HEK293 (cell line): Measurements from ENCODE around the gene CD9.

ENCODE experiments used
- CTCF ChIA-PET: fragments of 350-600 bp; formaldehyde crosslinking; extraction: SDS; loops from one replicate; lab custom pipeline; 2021; ENCODE audit warnings: antibody characterized with exemption; lab: Yijun Ruan, JAX
- POLR2A ChIA-PET: fragments of 300-600 bp; formaldehyde crosslinking; extraction: SDS; loops from one replicate; lab custom pipeline; 2020; ENCODE audit warnings: antibody characterized with exemption, inconsistent platforms; lab: Yijun Ruan, JAX
- H3K27ac ChIP-seq: fragments of 200-500 bp; sonication (Bioruptor generic); 2 replicates; pipeline ENCODE4 v1.5.1; 2014; ENCODE audit warnings: low read depth, low read length, control low read depth, inconsistent platforms; ENCODE audit errors: extremely low read depth
- H3K36me3 ChIP-seq, 2 experiments: fragments of 200-500 bp in 1 of 2; sonication (Bioruptor generic) in 1 of 2; 1 replicate in 1 of 2; 2 replicates in 1 of 2; pipeline ENCODE4 v1.5.1; 2014 to 2017; ENCODE audit warnings: inconsistent platforms in 2 of 2, low read length in 2 of 2; ENCODE audit not compliant: control insufficient read depth in 2 of 2, insufficient read depth in 1 of 2
- H3K4me1 ChIP-seq: fragments of 200-500 bp; sonication (Bioruptor generic); 2 replicates; pipeline ENCODE4 v1.5.1; 2014; ENCODE audit warnings: mild to moderate bottlenecking, low read length, inconsistent platforms; ENCODE audit not compliant: control insufficient read depth, insufficient read depth
- H3K4me3 ChIP-seq: 2 replicates; pipeline ENCODE4 v1.5.1; 2011; ENCODE audit warnings: low read depth, mild to moderate bottlenecking, control low read depth, low read length, moderate library complexity
- H3K9me3 ChIP-seq: fragments of 200-500 bp; sonication (Bioruptor generic); 2 replicates; pipeline ENCODE4 v1.5.1; 2014; ENCODE audit warnings: low read depth, low read length, inconsistent platforms; ENCODE audit not compliant: control insufficient read depth, insufficient read depth
- EGR2 ChIP-seq: fragments of 450-650 bp; formaldehyde crosslinking; IDR thresholded peaks from 2 replicates; pipeline ENCODE4 v1.5.1; 2016; ENCODE audit warnings: low read depth, missing biosample characterization, missing genetic modification characterization
- IKZF3 ChIP-seq: fragments of 450-650 bp; IDR thresholded peaks from 2 replicates; pipeline ENCODE4 v1.5.0; 2018; ENCODE audit warnings: missing biosample characterization, mild to moderate bottlenecking, missing genetic modification characterization, moderate library complexity
- KLF1 ChIP-seq: fragments of 450-650 bp; formaldehyde crosslinking; IDR thresholded peaks from 2 replicates; pipeline ENCODE4 v1.5.1; 2016; ENCODE audit warnings: missing biosample characterization, missing genetic modification characterization
- KLF8 ChIP-seq: fragments of 450-650 bp; formaldehyde crosslinking; IDR thresholded peaks from 2 replicates; pipeline ENCODE4 v1.5.1; 2016; ENCODE audit warnings: missing biosample characterization, missing genetic modification characterization
- ZFHX2 ChIP-seq: fragments of 450-650 bp; formaldehyde crosslinking; conservative IDR thresholded peaks from 2 replicates; pipeline ENCODE4 v1.5.1; 2016; ENCODE audit warnings: missing biosample characterization, missing genetic modification characterization
- ZNF2 ChIP-seq: fragments of 450-650 bp; formaldehyde crosslinking; IDR thresholded peaks from 2 replicates; pipeline ENCODE4 v1.5.1; 2016; ENCODE audit warnings: missing biosample characterization, missing genetic modification characterization
- ZNF23 ChIP-seq: fragments of 450-650 bp; formaldehyde crosslinking; IDR thresholded peaks from 2 replicates; pipeline ENCODE4 v1.5.1; 2016; ENCODE audit warnings: missing biosample characterization, missing genetic modification characterization, borderline replicate concordance
- ZNF274 ChIP-seq, 2 experiments: fragments of 200-500 bp in 1 of 2; fragments of 450-650 bp in 1 of 2; sonication (Bioruptor generic) in 1 of 2; formaldehyde crosslinking in 1 of 2; IDR thresholded peaks; 2 replicates each; pipeline versions ENCODE4 v1.5.1 to v1.6.1; 2014 to 2016; ENCODE audit warnings: borderline replicate concordance in 1 of 2, inconsistent platforms in 1 of 2, low read length in 1 of 2, missing biosample characterization in 1 of 2, missing genetic modification characterization in 1 of 2
- ZNF610 ChIP-seq: fragments of 450-650 bp; formaldehyde crosslinking; IDR thresholded peaks from 2 replicates; pipeline ENCODE4 v1.5.1; 2016; ENCODE audit warnings: missing biosample characterization, missing genetic modification characterization, borderline replicate concordance
- ZNF76 ChIP-seq: fragments of 450-650 bp; formaldehyde crosslinking; IDR thresholded peaks from 2 replicates; pipeline ENCODE4; 2016; ENCODE audit warnings: low read depth, missing biosample characterization, missing genetic modification characterization, borderline replicate concordance
- ZXDB ChIP-seq: fragments of 450-650 bp; formaldehyde crosslinking; IDR thresholded peaks from 2 replicates; pipeline ENCODE4 v1.5.1; 2016; ENCODE audit warnings: missing biosample characterization, missing genetic modification characterization
- TF ChIP-seq, protein P1 (sequence below): IDR thresholded peaks from 2 replicates; pipeline ENCODE4 v1.6.1; 2011; ENCODE audit warnings: mild to moderate bottlenecking, low read depth, low read length, borderline replicate concordance
- TF ChIP-seq, protein P2 (sequence below): fragments of 450-650 bp; formaldehyde crosslinking; IDR thresholded peaks from 2 replicates; pipeline ENCODE4 v1.5.1; 2016; ENCODE audit warnings: missing biosample characterization, missing genetic modification characterization
- TF ChIP-seq, protein P3 (sequence below): fragments of 450-650 bp; IDR thresholded peaks from 2 replicates; pipeline ENCODE4 v1.5.1; 2018; ENCODE audit warnings: missing biosample characterization, missing genetic modification characterization
- TF ChIP-seq, protein P4 (sequence below): fragments of 450-650 bp; formaldehyde crosslinking; IDR thresholded peaks from 2 replicates; pipeline ENCODE4 v1.5.1; 2016; ENCODE audit warnings: missing biosample characterization, missing genetic modification characterization
- TF ChIP-seq, protein P5 (sequence below): fragments of 450-650 bp; formaldehyde crosslinking; IDR thresholded peaks from 2 replicates; pipeline ENCODE4 v1.5.1; 2016; ENCODE audit warnings: missing biosample characterization, missing genetic modification characterization

The CD9 gene

DNA sequence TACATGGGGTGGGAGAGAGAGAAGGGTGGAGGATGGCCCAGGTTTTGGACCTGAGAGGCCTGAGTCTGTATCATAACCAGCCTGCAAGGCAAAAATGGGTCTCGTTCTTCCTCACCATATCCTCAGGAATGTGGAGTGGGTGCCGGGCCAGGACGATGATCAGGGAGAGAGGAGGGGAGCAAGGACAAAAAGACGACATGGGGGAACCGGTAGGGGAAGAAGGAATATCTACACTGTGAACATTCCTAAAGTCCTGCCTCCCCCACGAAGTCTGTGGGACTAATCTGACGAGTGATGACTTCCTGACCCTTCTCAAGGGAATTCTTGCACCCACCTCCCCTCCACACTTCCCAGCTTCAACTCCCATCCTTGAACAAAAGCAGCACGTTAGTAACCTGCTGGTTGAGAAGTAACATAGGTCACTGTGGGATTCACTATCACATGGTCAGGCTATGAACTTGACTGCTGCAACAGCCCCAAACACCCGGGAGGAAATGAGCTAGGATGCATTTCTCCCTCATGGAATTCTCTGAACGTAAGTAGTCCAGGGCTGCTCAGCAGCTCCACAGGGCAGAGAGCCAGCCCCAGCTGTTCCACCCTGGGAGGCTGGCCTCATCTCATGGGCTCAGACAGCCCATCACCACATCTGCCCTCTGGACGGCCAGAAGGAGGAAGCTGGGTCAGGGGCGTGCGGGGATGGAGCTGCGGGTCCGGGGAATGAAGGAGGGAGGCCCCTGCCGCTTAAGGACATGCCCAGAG, 38.9 kb upstream of the CD9 start:
- Histone ChIP-seq H3K4me1 (no peaks in the 10 kb centered on the region), H3K9me3 (no peaks in the 10 kb centered on the region), H3K4me3 (no peak overlapping the region), H3K27ac (no peak overlapping the region), H3K36me3 (no peaks in the 10 kb centered on the region)
- CTCF ChIA-PET, result interaction anchor here (1.8 kb wide), 1 partner anchor 123 kb away, joined by 7 read pairs; no protein-coding TSS in a partner anchor
- POLR2A ChIA-PET, result no interaction called here
- TF ChIP-seq IKZF3 (tag by site-specific recombination) (no peak), ZNF76 (no peak), ZXDB (no peak), ZNF610 (no peak)
- TF ChIP-seq, protein P1, sequence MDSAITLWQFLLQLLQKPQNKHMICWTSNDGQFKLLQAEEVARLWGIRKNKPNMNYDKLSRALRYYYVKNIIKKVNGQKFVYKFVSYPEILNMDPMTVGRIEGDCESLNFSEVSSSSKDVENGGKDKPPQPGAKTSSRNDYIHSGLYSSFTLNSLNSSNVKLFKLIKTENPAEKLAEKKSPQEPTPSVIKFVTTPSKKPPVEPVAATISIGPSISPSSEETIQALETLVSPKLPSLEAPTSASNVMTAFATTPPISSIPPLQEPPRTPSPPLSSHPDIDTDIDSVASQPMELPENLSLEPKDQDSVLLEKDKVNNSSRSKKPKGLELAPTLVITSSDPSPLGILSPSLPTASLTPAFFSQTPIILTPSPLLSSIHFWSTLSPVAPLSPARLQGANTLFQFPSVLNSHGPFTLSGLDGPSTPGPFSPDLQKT, result no peak
- TF ChIP-seq, protein P2, sequence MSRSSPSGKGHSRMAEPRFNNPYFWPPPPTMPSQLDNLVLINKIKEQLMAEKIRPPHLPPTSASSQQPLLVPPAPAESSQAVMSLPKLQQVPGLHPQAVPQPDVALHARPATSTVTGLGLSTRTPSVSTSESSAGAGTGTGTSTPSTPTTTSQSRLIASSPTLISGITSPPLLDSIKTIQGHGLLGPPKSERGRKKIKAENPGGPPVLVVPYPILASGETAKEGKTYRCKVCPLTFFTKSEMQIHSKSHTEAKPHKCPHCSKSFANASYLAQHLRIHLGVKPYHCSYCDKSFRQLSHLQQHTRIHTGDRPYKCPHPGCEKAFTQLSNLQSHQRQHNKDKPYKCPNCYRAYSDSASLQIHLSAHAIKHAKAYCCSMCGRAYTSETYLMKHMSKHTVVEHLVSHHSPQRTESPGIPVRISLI, result no peak
- TF ChIP-seq, protein P3, sequence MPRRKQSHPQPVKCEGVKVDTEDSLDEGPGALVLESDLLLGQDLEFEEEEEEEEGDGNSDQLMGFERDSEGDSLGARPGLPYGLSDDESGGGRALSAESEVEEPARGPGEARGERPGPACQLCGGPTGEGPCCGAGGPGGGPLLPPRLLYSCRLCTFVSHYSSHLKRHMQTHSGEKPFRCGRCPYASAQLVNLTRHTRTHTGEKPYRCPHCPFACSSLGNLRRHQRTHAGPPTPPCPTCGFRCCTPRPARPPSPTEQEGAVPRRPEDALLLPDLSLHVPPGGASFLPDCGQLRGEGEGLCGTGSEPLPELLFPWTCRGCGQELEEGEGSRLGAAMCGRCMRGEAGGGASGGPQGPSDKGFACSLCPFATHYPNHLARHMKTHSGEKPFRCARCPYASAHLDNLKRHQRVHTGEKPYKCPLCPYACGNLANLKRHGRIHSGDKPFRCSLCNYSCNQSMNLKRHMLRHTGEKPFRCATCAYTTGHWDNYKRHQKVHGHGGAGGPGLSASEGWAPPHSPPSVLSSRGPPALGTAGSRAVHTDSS (tag by site-specific recombination), result no peak
- TF ChIP-seq, protein P4, sequence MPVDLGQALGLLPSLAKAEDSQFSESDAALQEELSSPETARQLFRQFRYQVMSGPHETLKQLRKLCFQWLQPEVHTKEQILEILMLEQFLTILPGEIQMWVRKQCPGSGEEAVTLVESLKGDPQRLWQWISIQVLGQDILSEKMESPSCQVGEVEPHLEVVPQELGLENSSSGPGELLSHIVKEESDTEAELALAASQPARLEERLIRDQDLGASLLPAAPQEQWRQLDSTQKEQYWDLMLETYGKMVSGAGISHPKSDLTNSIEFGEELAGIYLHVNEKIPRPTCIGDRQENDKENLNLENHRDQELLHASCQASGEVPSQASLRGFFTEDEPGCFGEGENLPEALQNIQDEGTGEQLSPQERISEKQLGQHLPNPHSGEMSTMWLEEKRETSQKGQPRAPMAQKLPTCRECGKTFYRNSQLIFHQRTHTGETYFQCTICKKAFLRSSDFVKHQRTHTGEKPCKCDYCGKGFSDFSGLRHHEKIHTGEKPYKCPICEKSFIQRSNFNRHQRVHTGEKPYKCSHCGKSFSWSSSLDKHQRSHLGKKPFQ (tag by site-specific recombination), result no peak

DNA sequence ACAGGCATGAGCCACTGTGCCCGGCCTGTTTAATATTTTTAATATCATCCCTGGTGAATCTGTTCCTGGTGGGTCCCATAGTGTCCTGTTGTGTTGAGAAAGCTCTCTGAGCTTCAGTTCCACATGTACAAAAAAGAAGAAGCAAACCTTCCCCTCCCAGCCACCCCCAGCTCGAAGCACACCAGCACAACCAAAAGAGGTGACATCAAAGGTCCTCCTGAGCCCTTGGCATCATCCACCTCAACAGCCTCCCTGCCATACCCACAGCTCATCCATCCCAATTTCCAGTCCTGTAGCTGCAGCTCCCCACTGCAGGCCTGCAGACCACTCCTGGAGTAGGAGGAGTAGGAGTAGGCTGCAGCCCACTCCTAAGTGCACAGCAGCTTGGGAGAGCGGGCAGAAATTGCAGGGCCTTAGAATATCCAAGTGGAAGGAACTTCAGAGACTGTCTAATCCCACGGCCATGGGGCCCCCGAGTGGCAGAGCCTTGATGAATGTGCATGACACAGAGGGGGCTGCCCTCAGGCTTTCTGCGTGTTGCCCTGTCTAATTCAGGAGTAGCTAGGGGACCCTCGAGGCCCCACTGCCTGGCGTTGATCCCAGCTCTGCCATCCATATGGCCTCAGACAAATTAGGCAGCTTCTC, 36.7 kb upstream of the CD9 start:
- ChIA-PET POLR2A (no interaction called here), CTCF (interaction anchor here (0.8 kb wide), 1 partner anchor 11 kb away, joined by 7 read pairs; no protein-coding TSS in a partner anchor)
- Histone ChIP-seq H3K27ac (no peak overlapping the region), H3K4me3 (no peak overlapping the region), H3K4me1 (no peaks in the 10 kb centered on the region), H3K9me3 (no peaks in the 10 kb centered on the region), H3K36me3 (no peaks in the 10 kb centered on the region)
- TF ChIP-seq ZNF274 (IDR thresholded peaks at IDR 0.05; ENCODE audit: low read length) (no peak), ZNF274 (tag by site-specific recombination; IDR thresholded peaks at IDR 0.05; ENCODE audit: borderline replicate concordance) (no peak), KLF1 (tag by site-specific recombination) (no peak), EGR2 (tag by site-specific recombination) (peak; percentile 78), ZFHX2 (tag by site-specific recombination) (peak; percentile 88), ZNF23 (no peak), ZNF2 (tag by site-specific recombination) (no peak), KLF8 (tag by site-specific recombination) (no peak)
- TF ChIP-seq, protein P5, sequence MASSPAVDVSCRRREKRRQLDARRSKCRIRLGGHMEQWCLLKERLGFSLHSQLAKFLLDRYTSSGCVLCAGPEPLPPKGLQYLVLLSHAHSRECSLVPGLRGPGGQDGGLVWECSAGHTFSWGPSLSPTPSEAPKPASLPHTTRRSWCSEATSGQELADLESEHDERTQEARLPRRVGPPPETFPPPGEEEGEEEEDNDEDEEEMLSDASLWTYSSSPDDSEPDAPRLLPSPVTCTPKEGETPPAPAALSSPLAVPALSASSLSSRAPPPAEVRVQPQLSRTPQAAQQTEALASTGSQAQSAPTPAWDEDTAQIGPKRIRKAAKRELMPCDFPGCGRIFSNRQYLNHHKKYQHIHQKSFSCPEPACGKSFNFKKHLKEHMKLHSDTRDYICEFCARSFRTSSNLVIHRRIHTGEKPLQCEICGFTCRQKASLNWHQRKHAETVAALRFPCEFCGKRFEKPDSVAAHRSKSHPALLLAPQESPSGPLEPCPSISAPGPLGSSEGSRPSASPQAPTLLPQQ (tag by site-specific recombination), result no peak
